ENCODE results near the gene GALNT11.
"Not testable (repeated sequence)": the region's sequence is repeated elsewhere in the genome, so short reads cannot be mapped to it uniquely, and the experiment has no call there.

The GALNT11 gene

DNA sequence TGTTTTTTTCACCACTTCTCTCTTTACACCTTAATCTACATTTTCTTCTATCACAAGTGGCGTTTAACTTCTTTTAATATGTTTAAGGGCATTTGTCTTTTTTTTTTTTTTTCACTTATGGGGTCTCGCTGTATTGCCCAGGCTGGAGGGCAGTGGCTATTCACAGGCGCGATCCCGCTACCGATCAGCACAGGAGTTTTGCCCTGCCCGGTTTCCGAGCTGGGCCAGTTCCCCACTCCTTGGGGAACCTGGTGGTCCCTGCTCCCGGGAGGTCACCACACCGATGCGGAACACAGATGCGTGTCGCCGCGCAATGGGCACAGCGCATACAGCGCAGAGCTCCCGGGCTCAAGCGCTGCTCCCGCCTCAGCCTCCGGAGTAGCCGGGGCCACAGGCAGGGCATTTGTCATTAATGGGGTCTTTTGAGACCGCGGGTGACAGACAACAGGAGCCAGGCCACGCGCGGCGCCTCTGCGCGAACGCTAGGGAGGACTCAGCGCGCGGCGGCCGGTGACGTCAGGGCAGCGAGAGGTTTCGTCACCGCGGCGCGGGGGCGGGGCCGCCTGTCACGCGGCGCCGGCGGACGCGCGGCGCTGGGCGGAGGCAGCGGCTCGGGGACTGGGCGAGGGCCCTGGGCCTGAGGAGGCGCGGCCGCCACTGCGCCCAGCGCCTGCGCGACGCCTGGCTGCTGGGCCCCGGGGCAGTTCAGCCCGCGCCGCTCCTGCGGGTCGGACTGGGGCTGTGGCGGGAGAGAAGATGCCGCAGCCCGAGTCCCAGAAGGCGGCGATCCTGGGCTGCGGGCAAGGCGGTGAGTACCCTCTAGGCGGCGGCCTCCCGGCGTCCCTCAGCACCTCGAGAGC is at the start of gene GALNT11:
GALNT11 (plus strand) TSS at position 598 of the 860 bp plus-strand sequence. CDS start 68,554 bp downstream, outside the sequence.
- peak; percentile 87 for DNase-seq

DNA sequence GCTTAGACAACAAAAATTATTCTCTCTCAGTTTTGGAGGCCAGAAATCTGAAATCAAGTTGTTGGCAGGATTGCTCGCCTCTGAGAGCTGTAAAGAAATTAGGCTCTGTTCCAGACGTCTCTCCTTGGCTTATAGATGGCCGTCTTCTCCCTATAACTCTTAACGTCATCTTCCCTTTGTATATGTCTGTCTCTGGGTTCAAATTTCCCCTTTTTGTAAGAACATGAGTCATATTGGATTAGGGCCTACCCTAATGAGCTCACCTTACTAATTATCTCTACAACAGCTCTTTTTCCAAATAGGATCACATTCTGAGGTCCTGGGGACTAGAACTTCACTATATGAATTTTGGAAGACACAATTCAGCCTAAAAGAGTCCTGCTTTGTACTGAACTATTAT is 46.9 kb upstream of the GALNT11 start:
- no peak for DNase-seq

DNA sequence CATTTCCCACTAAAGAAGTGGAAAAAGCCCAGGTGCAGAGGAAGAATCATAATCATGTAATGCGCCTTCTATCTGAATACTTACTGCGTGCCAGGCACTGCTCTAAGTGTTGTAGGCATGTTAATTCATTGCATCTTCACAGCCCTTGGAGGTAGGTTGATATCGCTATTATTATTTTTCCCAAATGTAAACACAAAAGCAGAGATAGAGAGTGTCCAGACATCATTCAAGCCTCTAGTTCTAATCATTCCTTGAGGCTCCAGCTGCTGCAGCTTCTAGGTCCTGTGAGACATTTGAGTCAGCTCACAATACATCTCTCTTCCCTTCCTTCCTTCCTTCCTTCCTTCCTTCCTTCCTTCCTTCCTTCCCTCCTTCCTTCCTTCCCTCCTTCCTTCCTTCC is 44.3 kb upstream of the GALNT11 start:
- DNase-seq, result no peak

DNA sequence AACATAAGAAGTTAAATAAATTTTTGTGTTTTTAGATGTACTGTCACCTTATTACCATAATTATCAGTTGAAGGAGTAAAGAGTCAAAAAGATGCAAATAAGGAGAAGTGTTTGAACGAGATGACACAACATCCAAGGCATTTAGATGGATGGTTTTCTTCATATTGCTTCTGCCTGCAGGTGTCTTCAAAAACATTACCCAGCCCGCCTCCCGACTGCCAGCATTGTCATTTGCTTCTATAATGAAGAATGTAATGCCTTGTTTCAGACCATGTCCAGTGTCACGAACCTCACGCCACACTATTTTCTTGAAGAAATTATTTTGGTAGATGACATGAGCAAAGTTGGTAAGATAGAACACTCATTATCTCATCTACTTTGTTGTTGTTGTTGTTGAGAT is 42.7 kb upstream of the GALNT11 start:
- no peak for DNase-seq

DNA sequence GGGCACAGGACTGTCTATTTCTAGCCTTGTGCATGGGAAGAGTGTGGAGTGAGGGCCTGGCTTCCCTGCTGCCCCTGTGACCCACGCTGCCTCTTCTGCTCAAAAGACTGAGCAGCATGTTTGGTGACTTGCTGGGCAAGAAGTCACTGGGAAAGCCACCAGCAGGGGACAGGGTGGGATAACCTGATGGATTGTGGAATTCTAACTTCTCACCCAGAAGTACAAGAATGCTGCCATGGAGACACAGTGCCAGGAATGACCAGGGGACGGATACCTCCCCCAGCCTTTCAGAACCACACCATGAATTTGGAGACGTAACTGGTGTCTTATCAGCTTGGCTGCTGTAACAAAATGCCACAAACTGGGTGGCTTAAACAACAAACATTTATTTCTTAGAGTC is 40.9 kb upstream of the GALNT11 start:
- no peak for DNase-seq

DNA sequence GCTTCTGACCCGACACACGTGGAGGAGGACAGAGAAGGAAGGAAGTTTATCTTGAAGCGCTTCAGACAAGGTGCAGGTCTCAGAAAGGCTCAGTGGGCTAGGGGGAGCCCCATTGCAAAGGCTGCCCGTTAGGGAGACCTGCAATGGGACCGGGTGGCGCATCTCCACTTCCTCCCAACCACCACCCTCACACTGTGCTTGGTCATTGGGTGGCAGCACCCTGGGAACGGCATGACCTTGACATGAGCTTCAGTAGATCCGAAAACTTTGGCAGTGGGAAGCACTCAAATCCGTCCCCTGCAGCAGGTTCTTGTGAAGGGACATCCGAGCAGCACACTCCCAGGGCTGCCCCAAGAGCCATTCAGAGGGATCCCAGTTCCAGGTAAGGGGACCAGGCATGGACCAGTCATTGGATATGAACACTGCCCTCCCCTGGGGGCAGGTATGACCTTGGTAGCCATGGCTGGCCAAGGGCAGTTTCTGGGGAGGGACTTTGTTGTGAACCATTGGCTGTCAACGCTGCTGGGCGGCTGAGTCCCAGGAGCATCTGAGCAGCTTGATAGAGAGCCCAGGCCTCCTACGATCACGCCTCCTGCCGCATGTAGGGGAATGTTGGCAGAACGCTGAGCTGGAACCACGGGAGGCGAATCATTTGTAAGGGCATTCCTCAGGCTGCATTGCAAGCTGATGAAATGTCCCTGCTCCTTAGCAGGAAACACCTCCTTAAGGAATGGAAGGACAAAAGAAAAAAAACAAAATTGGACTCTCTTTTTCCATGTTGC is 37.5 kb upstream of the GALNT11 start:
- DNase-seq, result no peak

DNA sequence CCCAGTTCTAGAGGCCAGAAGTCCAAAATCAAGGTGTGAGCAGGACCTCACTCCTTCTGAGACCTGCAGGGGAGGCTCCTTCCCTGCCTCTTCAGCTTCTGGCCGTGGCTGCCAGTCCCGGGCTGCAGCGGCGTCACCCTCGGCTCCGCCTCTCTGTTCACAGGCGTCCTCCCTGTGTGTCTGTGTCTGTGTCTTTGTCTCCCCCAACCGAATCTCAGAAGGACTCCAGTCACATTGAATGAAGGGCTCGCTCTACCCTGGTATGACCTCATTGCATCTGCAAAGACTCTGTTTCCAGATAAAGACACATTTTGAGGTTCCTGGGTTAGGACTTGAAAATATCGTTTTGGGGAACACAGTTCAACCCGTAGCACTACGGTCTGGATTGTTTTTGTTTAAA is 33.1 kb upstream of the GALNT11 start:
- peak; percentile 37 for DNase-seq

DNA sequence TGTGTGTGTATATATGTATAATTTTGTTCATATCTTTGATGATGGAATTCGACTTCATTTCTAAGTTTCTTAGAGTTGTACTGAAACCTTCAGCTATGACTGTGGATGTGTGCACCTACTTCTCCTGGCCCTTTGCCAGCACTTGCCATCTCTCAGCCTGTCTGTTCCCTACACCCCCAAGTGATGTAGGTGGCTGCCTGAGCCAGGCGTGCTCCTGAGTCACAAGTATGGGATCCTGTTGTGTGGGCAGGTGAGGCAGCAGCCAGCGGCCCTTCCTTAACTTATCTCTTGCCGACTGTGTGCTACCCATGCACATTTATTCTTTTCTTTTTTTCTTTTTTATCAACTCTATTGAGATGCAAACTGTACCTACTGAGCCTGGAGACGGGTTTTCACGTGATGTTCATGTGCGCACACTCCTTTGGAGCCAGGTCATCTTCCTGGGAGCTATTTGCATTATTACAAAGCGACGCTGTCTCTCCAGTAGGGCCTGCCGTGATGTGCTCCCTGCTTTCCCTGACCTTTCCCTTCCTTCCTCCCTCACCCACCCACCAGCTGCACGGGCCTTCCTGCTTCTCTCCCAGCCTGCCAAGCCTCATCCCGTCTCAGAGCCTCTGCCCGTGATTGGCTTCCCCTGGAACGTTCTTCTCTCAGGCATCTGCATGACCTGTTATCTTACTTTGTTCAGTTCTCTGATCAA is 31.3 kb upstream of the GALNT11 start:
- DNase-seq, result no peak

DNA sequence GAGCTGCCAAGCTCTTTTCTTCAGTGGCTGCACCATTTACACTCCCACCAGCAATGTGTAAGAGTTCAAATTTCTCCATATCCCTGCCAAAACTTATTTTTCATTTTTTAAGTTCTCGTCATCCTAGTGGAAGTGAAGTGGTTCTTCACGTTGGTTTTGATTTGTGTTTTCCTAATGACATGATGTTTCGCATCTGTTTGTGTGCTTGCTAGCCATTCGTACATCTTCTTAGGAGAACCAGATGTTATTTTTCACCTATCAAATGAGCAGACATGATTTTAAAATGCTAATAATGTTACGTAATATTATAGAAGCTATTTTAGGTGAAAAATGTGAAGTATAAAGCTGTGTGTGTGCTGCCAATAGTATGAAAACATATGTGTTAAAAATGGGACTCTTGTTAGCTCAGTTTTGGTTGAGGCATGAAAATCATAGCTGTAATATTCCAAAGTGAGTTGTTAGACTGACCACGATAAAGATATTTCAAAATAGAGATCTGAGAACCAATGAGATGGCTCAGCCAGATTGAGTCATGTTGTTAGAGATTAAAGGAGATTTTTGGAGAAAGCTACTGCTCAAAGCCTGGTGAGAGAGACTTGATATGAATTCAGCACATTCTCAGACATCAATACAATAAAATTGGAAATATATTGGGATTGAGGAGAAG is 25.9 kb upstream of the GALNT11 start:
- DNase-seq, result no peak

DNA sequence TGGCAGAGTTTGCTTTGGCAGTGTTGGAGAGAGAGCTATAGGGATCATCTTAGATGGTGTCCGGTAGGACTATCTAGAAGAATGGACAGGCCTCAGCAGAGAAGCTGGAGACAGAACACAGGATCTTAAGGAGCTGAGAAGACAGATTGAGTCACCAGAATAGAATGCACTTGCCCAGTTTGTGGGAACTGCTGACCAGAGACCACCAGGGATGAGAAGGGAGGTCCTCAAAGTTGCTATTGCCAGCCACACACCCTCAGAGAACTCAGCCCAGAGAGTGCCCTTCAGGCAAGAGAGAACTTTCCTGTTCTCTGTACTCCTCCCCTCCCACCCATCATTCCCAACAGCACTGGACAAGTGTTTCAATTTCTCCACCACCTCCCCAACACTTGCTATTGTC is 25.3 kb upstream of the GALNT11 start:
- no peak for DNase-seq

DNA sequence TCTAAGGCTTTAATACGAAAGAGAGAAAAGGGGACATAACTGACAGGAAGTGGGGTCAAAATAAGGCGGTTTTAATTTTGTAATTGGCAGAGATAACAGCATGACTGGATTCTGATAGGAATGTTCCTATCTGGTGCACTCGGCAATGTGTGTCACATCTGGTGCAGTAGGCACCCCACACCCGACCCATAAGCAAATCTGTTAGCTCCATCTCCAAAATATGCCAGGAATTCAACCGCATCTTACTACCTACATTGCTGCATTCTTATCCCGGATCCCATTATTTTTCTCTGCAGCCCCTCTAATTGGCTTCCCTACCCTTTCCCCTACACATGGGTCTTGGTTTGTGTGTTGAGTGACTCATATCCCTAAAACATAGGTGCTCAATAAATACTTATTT is 19.1 kb upstream of the GALNT11 start:
- DNase-seq, result no peak

DNA sequence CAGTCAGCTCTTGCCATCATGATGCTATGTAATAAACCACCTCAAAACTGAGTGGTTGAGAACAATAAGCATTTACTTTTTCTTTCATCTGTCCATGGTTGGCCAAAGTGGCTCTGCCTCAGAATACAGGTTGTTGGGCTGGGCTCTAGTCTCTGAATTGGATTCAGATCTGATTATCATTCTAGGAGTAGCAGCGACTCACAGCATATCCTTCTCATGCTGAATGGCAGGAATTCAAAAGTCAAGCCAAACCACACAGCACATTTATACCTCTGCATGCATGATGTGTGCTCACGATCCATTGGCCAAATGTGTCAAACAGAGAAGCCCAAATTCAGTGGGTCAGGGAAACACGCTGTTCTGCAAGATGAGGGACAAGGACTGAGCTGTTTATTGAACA is 13.6 kb upstream of the GALNT11 start:
- no peak for DNase-seq

DNA sequence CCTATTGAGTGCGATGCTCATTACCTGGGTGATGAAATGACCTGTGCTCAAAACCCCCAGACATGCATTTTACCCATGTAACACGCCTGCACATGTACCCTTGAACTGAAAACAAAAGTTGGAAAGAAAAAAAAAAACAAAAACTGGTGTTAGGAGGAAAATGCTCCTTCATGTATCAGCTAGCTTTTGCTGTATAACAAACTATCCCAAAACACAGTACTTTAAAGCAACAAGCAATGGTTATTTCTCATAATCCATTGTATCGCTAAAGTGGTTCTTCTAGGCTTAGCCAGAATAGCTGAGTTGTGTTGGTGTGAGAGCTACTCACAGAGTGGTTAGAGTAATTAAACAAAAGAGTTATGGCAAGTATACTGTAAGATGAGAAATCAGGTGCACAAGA is 12.2 kb upstream of the GALNT11 start:
- DNase-seq, result no peak

DNA sequence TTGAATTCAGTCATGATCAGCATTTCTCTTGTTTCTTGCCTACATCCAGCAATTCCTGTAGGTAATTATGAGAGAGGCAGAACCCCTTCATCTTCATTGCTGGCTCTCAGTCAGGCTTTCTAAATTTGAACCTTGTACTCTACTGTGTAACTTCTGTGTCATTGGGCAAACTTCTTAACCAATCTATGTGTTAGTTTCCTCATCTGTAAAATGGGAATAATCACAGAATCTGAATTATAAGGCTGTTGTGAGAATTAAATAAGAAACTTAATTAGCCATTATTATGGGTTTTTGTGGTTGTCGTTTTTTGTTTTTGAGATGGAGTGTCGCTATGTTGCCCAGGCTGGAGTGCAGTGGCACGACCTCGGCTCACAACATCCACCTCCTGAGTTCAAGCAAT is 11.5 kb upstream of the GALNT11 start:
- no peak for DNase-seq

DNA sequence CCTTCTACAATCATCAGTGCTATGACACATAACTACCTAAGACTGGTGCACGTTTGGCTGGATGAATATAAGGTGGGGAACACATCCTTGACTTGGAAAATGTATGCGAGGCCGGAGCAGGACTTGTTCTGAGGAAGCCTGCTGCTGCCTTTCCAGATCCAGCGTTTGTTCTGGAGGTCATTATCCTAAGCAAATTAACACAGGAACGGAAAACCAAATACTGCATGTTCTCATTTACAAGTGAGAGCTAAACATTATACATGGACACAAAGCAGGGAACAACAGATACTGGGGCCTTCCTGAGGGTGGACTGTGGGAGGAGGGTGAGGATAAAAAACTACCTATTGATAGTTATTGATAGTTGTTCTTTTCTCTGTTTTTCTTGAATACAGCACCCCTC is 10.8 kb upstream of the GALNT11 start:
- no peak for DNase-seq

DNA sequence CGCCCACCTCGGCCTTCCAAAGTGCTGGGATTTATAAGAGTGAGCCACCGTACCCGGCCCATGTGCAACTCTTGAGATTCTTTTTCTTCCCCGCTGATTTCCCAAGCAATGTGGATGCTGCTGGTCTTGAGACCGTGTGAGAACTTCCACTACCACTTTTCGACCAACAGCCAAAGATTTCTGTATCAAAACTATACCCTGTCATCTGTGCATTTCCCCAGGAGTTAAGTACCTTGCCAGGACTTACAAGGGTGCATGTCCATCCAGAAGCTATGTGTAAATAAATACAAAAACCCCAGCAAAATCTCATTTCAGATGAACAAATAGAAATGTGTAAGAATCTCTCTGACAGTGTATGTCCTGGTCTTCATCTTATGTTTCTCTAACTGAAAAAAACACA is 9.9 kb upstream of the GALNT11 start:
- DNase-seq, result no peak

DNA sequence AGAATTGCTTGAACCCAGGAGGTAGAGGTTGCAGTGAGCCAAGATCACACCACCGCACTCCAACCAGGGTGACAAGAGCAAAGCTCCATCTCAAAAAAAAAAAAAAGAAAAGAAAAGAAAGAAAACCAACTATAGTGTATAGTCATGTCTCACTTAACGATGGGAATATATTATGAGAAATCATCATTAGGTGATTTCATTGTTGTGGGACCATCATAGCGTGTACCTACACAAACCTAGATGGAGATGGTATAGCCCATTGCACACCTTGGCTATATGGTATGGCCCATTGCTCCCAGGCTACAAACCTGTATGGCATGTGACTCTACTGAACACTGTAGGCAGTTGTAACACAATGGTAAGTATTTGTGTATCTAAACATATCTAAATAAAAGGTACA is 8.5 kb upstream of the GALNT11 start:
- DNase-seq, result no peak

DNA sequence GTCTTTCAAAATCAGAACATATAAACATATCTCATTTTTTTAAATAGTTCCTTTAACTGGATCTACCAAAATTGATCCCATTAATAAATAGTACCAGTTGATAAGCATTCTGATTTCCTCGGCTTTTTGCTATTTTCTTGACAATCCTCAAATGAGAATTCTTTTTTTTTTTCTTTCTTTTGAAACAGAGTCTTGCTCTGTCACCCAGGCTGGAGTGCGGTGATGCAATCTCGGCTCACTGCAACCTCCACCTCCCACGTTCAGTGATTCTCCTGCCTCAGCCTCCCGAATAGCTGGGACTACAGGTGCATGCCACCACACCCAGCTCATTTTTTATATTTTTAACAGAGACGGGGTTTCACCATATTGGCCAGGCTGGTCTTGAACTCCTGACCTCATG is 7.8 kb upstream of the GALNT11 start:
- DNase-seq, result not testable (repeated sequence)

DNA sequence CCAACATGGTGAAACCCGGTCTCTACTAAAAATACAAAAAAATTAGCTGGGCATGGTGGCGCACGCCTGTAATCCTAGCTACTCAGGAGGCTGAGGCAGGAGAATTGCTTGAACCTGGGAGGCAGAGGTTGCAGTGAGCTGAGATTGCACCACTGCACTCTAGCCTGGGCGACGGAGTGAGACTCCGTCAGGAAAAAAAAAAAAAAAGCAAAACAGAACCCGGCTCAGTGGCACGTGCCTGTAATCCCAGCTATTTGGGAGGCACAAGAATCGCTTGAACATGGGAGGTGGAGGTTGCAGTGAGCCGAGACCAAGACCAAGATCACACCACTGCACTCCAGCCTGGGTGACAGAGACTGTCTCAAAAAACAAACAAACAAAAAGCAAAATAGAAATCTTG is 3.7 kb upstream of the GALNT11 start:
- DNase-seq, result not testable (repeated sequence)

DNA sequence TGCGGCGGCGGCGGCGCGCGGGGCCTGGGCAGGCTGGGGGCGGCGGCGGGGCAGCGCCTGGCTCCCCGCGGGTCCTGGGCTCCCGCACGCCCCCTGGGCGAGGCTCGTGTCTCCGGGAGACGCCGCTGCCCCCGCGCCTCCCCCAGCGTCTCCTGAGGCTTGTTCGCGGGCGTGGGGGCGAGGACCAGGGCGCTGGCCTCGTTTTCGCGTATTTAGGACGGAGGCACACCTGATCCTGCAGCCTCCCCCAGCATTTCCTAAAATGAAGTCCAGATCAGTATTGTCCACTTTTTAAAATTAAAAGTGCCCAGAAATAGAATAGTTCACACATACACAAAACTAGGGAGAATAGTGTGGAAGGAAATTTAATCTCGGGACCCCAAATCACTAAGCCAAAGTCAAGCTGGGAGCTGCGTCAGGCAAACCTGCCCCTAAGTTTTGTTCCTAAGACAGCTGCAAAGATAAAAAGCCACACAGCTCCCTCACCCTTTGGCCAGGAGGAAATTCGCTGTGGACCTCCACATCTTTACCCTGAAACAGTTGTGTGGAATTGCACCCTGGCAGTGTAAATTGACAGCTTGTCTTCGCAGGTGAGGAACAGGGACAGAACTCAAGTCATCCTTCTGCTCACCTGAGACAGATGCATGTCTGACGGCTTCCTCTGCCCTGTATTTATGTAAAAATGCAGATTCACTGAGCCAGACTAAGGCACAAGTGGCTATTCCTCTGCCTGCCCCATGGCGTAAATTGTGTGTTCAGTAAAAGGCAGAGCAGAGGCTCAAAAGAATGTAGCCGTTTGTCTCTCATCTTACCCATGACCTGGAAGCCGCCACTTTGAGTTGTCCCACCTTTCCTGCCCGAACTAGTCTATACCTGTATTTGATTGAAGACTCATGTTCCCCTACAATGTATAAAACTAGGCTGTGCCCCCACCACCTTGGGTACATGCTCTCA is 740 bp downstream of the GALNT11 start:
- no peak for DNase-seq

DNA sequence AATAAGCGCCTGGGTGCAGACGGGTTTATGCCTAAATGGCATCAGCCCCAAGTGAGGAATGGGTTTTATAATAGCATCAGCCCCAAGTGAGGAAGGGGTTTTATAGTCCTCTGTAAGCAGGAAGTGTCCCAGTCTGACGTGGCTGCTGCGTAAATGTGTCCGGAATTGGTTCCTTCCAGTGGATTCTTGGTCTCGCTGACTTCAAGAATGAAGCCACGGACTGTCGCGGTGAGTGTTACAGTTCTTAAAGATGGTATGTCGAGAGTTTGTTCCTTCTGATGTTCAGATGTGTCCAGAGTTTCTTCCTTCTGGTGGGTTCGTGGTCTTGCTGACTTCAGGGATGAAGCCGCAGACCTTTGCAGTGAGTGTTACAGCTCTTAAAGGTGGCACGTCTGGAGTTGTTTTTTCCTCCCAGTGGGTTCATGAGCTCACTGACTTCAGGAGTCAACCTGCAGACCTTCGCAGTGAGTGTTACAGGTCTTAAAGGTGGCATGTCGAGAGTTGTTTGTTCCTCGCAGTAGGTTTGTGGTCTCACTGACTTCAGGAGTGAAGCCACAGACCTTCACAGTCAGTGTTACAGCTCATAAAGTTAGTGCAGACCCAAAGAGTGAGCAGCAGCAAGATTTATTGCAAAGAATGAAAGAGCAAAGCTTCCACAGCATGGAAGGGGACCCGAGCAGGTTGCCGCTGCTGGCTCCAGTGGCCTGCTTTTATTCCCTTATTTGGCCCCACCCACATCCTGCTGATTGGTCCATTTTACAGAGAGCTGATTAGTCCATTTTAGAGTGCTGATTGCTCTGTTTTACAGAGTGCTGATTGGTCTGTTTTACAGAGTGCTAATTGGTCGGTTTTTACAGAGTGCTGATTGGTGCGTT is 2.3 kb downstream of the GALNT11 start:
- DNase-seq, result not testable (repeated sequence)
